Measurements from ENCODE around the gene ATG10. TPM values are rescaled to one million over a fixed set of nuclear protein-coding genes. Genes with fewer than 3 reads are reported as not detected.
"Not testable (repeated sequence)": the region's sequence is repeated elsewhere in the genome, so short reads cannot be mapped to it uniquely, and the experiment has no call there.

Gene ATG10
- total RNA-seq, 1 donor from 2014 or later, result 14.8 TPM

GRCh38 chr5:81971111-81971711, 612 bp upstream of the ATG10 start:
- no peak for TF ChIP-seq CTCF (IDR thresholded peaks at IDR 0.05; ENCODE audit: unreplicated experiment)
- Mint-ChIP-seq H3K27ac (peak overlapping the region; percentile 94), H3K27me3 (ENCODE audit: low read depth) (no peaks in the 10 kb centered on the region), H3K4me1 (peaks cover 34% of the 10 kb centered on the region), H3K4me3 (peak overlapping the region; percentile 76), H3K36me3 (no peaks in the 10 kb centered on the region), H3K9me3 (no peaks in the 10 kb centered on the region)
- DNase-seq (ENCODE audit: low spot score in 2 of 2, unreplicated experiment in 2 of 2), result no peak

GRCh38 chr5:81972492-81972783, 615 bp downstream of the ATG10 start:
- Mint-ChIP-seq H3K27ac (peak overlapping the region; percentile 94), H3K4me1 (peaks cover 34% of the 10 kb centered on the region), H3K4me3 (peak overlapping the region; percentile 69), H3K36me3 (peaks cover 8% of the 10 kb centered on the region), H3K27me3 (ENCODE audit: low read depth) (no peaks in the 10 kb centered on the region), H3K9me3 (no peaks in the 10 kb centered on the region)
- DNase-seq (ENCODE audit: low spot score in 2 of 2, unreplicated experiment in 2 of 2), result no peak
- TF ChIP-seq CTCF (IDR thresholded peaks at IDR 0.05; ENCODE audit: unreplicated experiment), result no peak

DNA sequence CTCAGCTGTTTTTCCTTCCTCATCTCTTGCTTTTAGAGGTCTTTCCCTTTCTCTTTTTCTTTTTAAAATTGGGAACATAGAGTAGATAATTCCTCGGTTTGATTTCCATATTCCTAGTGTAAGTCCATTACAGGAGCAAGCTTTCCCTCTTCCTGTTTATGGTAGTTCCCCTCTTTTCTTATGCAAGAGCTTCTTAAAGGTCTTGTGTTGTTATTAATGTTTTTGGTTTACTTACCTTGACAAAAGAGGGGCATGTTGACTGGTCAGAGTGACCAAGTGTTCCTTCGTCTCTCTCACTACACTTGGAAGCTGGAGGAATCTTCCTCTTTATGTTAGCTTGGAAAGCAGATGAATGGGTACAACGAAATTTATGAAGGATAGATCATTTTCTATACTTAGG, 8.3 kb downstream of the ATG10 start:
- H3K4me3 Mint-ChIP-seq, result no peak overlapping the region
- H3K27ac Mint-ChIP-seq, result peak overlapping the region; percentile 57
- no peak for DNase-seq (ENCODE audit: low spot score in 2 of 2, unreplicated experiment in 2 of 2)
- H3K27me3 Mint-ChIP-seq (ENCODE audit: low read depth), result no peaks in the 10 kb centered on the region
- peaks cover 6% of the 10 kb centered on the region for H3K9me3 Mint-ChIP-seq
- no peak for TF ChIP-seq CTCF (IDR thresholded peaks at IDR 0.05; ENCODE audit: unreplicated experiment)
- peaks cover 39% of the 10 kb centered on the region for H3K36me3 Mint-ChIP-seq
- H3K4me1 Mint-ChIP-seq, result peaks cover 6% of the 10 kb centered on the region

DNA sequence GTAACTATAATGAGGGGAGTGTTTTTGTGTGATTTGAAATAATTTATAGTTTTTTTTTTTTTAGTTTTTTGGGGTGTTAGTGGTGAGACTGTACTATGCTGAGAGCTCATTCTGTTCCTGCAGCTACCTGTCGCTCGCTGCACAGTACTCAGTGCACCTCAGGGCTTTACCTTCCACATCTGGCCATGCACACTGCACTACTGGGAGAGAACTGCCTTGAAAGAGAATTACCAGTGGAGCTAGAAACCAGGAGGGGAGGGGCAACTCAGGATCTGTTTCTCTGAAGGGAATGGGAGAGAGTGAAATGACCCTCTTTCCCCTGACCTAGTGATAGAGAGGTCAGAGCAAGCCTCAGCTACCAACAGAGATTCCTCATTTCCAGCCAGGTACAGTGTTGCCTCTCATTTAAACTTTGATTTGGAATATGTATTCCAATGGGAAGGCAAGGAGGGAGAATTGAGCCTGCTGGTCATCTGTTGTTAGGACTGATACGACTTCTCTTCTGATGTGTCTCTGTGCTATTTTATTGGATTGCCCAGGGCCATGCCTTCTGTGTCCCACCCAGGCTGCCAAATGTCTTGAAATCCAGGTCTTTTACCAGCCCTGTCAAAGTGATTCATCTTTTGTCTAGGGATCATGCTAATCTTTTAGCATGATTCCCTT, 8.9 kb downstream of the ATG10 start:
- no peak for TF ChIP-seq CTCF (IDR thresholded peaks at IDR 0.05; ENCODE audit: unreplicated experiment)
- peaks cover 10% of the 10 kb centered on the region for H3K9me3 Mint-ChIP-seq
- no peak overlapping the region for H3K27ac Mint-ChIP-seq
- H3K4me1 Mint-ChIP-seq, result peaks cover 6% of the 10 kb centered on the region
- no peaks in the 10 kb centered on the region for H3K27me3 Mint-ChIP-seq (ENCODE audit: low read depth)
- peaks cover 43% of the 10 kb centered on the region for H3K36me3 Mint-ChIP-seq
- no peak for DNase-seq (ENCODE audit: low spot score in 2 of 2, unreplicated experiment in 2 of 2)
- no peak overlapping the region for H3K4me3 Mint-ChIP-seq

DNA sequence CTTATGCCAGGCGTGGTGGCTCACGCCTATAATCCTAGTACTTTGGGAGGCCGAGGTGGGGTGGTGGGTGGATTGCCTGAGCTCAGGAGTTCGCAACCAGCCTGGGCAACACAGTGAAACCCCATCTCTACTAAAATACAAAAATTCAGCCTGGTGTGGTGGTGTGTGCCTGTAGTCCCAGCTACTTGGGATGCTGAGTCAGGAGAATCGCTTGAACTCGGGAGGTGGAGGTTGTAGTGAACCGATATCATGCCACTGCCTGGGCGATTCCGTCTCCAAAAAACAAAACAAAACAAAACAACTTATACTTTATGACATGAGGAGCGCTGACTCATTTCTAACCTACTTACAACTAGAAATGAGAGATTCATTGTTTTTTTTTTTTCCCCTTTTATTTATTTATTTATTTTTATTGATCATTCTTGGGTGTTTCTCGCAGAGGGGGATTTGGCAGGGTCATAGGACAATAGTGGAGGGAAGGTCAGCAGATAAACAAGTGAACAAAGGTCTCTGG, 10.4 kb downstream of the ATG10 start:
- not testable (repeated sequence) for H3K4me3 Mint-ChIP-seq; H3K4me1 Mint-ChIP-seq; H3K27me3 Mint-ChIP-seq (ENCODE audit: low read depth); DNase-seq (ENCODE audit: low spot score in 2 of 2, unreplicated experiment in 2 of 2); H3K27ac Mint-ChIP-seq
- Mint-ChIP-seq H3K9me3 (peaks cover 10% of the 10 kb centered on the region), H3K36me3 (peaks cover 46% of the 10 kb centered on the region)

- peaks cover 10% of the 10 kb centered on the region for H3K9me3 Mint-ChIP-seq
- peaks cover 44% of the 10 kb centered on the region for H3K36me3 Mint-ChIP-seq
- not testable (repeated sequence) for H3K27me3 Mint-ChIP-seq (ENCODE audit: low read depth); DNase-seq (ENCODE audit: low spot score in 2 of 2, unreplicated experiment in 2 of 2); H3K4me3 Mint-ChIP-seq; H3K4me1 Mint-ChIP-seq; H3K27ac Mint-ChIP-seq
These were observed 11.3 kb downstream of the ATG10 start for GRCh38 chr5:81983148-81983547.

GRCh38 chr5:81983563-81983962, 11.7 kb downstream of the ATG10 start:
- H3K4me3 Mint-ChIP-seq; H3K27me3 Mint-ChIP-seq (ENCODE audit: low read depth); H3K27ac Mint-ChIP-seq; DNase-seq (ENCODE audit: low spot score in 2 of 2, unreplicated experiment in 2 of 2); H3K4me1 Mint-ChIP-seq: not testable (repeated sequence)
- Mint-ChIP-seq H3K36me3 (peaks cover 42% of the 10 kb centered on the region), H3K9me3 (peaks cover 10% of the 10 kb centered on the region)

Data from mesothelial cell of epicardium (in vitro differentiated cells).